ENCODE results near the gene BCDIN3D. TPM values are rescaled to one million over a fixed set of nuclear protein-coding genes. Genes with fewer than 3 reads are reported as not detected.

Gene BCDIN3D
- polyA plus RNA-seq, 1 donor (not counting 4 experiments of a cell fraction or from before 2014, with no cell fraction given), result 3.7 TPM

DNA sequence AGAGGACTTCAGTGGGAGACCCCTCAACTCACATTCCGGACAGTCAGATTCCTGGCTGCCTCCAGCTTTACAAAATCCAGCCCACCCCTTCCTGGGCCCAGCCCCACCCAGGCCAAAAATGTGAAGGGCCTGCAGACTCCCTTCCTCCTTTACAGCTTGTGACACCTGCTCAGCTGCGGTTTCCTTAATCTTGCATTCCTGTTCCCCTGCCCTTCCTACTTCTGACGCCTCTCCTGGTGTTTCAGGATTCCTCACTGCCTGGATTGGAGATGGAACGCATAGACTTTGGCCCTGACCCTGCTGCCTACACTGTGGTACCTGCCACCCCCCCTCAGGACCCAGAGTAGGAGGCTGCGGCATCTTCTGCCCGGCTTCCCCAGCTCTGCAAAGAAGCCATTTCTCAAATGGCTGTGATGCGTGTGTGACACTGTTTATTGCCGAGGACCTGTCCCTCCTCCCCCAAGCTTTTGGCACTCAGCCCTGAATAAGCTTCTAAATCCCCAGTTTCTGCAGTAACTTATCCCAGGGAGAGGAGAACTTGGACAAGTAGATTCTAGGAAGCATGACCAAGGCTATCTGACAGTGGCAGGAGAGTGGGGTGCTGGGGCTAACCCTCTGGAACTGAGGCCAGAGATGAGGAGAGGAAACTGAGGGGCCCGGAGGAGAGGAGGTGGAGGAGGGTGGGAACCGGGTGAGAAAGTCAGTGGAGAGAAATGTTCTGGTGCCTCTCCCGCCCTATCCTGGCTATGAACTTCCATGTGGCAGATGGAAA lies 24.9 kb upstream of the BCDIN3D start:
- Histone ChIP-seq H3K79me2 (ENCODE audit: control insufficient read depth, insufficient read depth, low read length) (no peaks in the 10 kb centered on the region), H3K4me2 (ENCODE audit: control insufficient read depth, extremely low read depth, insufficient read depth, low read depth, low read length) (peak overlapping the region; percentile 57), H4K20me1 (ENCODE audit: control insufficient read depth, extremely low read depth, insufficient read depth, low read length) (no peaks in the 10 kb centered on the region), H3K4me1 (ENCODE audit: control insufficient read depth, extremely low read depth, insufficient read depth, low read length) (peaks cover 10% of the 10 kb centered on the region), H3K9me3 (ENCODE audit: control insufficient read depth, low read depth, low read length) (no peaks in the 10 kb centered on the region), H3K27ac (ENCODE audit: control insufficient read depth, insufficient read depth, low read length) (no peak overlapping the region), H2AFZ (ENCODE audit: control insufficient read depth, low read length) (no peak overlapping the region), H3K27me3 (ENCODE audit: control insufficient read depth, extremely low read depth, insufficient read depth, low read length) (peaks cover 12% of the 10 kb centered on the region), H3K9me1 (ENCODE audit: control insufficient read depth, extremely low read depth, insufficient read depth, low read length) (no peaks in the 10 kb centered on the region), H3K9ac (ENCODE audit: control insufficient read depth, extremely low read depth, insufficient read depth, low read length) (no peak overlapping the region), H3K4me3 (ENCODE audit: control insufficient read depth in 2 of 3, extremely low read depth in 1 of 3, insufficient read depth in 2 of 3, low read depth in 1 of 3, low read length in 3 of 3) (no peak overlapping the region), H3K36me3 (ENCODE audit: control insufficient read depth in 2 of 2, extremely low read depth in 1 of 2, insufficient read depth in 2 of 2, low read length in 2 of 2) (no peaks in the 10 kb centered on the region)
- dilution Hi-C loops (cut with MboI; ENCODE audit: extremely low pct_ligation_motif_present, low sequenced_read_pairs), result loop anchor here (25.0 kb wide), 1 partner anchor 195 kb away; the partner anchor contains the start of gene ASIC1
- TF ChIP-seq, protein P1, sequence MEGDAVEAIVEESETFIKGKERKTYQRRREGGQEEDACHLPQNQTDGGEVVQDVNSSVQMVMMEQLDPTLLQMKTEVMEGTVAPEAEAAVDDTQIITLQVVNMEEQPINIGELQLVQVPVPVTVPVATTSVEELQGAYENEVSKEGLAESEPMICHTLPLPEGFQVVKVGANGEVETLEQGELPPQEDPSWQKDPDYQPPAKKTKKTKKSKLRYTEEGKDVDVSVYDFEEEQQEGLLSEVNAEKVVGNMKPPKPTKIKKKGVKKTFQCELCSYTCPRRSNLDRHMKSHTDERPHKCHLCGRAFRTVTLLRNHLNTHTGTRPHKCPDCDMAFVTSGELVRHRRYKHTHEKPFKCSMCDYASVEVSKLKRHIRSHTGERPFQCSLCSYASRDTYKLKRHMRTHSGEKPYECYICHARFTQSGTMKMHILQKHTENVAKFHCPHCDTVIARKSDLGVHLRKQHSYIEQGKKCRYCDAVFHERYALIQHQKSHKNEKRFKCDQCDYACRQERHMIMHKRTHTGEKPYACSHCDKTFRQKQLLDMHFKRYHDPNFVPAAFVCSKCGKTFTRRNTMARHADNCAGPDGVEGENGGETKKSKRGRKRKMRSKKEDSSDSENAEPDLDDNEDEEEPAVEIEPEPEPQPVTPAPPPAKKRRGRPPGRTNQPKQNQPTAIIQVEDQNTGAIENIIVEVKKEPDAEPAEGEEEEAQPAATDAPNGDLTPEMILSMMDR (optimal IDR thresholded peaks at IDR 0.05 in 1 of 3, IDR thresholded peaks at IDR 0.05 in 1 of 3, conservative IDR thresholded peaks at IDR 0.05 in 1 of 3; ENCODE audit: extremely low read depth in 1 of 3, insufficient read depth in 2 of 3, low read length in 3 of 3), result no peak
- TF ChIP-seq EZH2 (IDR thresholded peaks at IDR 0.05; ENCODE audit: low read length), result no peak
- DNase-seq (ENCODE audit: low read depth, low spot score), result no peak
- no peak for FAIRE-seq

- H3K9me3 ChIP-seq (ENCODE audit: control insufficient read depth, low read depth, low read length), result no peaks in the 10 kb centered on the region
- peaks cover 10% of the 10 kb centered on the region for H3K4me1 ChIP-seq (ENCODE audit: control insufficient read depth, extremely low read depth, insufficient read depth, low read length)
- H3K27ac ChIP-seq (ENCODE audit: control insufficient read depth, insufficient read depth, low read length), result no peak overlapping the region
- no peaks in the 10 kb centered on the region for H3K36me3 ChIP-seq (ENCODE audit: control insufficient read depth in 2 of 2, extremely low read depth in 1 of 2, insufficient read depth in 2 of 2, low read length in 2 of 2)
- H3K4me3 ChIP-seq (ENCODE audit: control insufficient read depth in 2 of 3, extremely low read depth in 1 of 3, insufficient read depth in 2 of 3, low read depth in 1 of 3, low read length in 3 of 3), result no peak overlapping the region
- H3K9ac ChIP-seq (ENCODE audit: control insufficient read depth, extremely low read depth, insufficient read depth, low read length), result no peak overlapping the region
- no peaks in the 10 kb centered on the region for H4K20me1 ChIP-seq (ENCODE audit: control insufficient read depth, extremely low read depth, insufficient read depth, low read length)
- no peaks in the 10 kb centered on the region for H3K9me1 ChIP-seq (ENCODE audit: control insufficient read depth, extremely low read depth, insufficient read depth, low read length)
- dilution Hi-C loops (cut with MboI; ENCODE audit: extremely low pct_ligation_motif_present, low sequenced_read_pairs), result loop anchor here (25.0 kb wide), 1 partner anchor 195 kb away; the partner anchor contains the start of gene ASIC1
- no peak for FAIRE-seq
- no peak for DNase-seq (ENCODE audit: low read depth, low spot score)
- H3K79me2 ChIP-seq (ENCODE audit: control insufficient read depth, insufficient read depth, low read length), result no peaks in the 10 kb centered on the region
- peak overlapping the region; percentile 57 for H3K4me2 ChIP-seq (ENCODE audit: control insufficient read depth, extremely low read depth, insufficient read depth, low read depth, low read length)
- peak overlapping the region; percentile 36 for H2AFZ ChIP-seq (ENCODE audit: control insufficient read depth, low read length)
- no peak for TF ChIP-seq EZH2 (IDR thresholded peaks at IDR 0.05; ENCODE audit: low read length)
- TF ChIP-seq, protein P1 (optimal IDR thresholded peaks at IDR 0.05 in 1 of 3, IDR thresholded peaks at IDR 0.05 in 1 of 3, conservative IDR thresholded peaks at IDR 0.05 in 1 of 3; ENCODE audit: extremely low read depth in 1 of 3, insufficient read depth in 2 of 3, low read length in 3 of 3), result peak; percentile 90 to 99 (median 96)
- peaks cover 12% of the 10 kb centered on the region for H3K27me3 ChIP-seq (ENCODE audit: control insufficient read depth, extremely low read depth, insufficient read depth, low read length)
These were observed 24.1 kb upstream of the BCDIN3D start for GRCh38 chr12:49866859-49867569.

Data from keratinocyte (primary cell).